Neural cell (in vitro differentiated cells): ENCODE results near the gene PARD3B. TPM values are rescaled to one million over a fixed set of nuclear protein-coding genes. Genes with fewer than 3 reads are reported as not detected.

ENCODE experiments used
- H2AFZ ChIP-seq: fragments of 200-600, 300-800 bp; sonication (generic), shearing (Covaris generic); 2 replicates; pipeline ENCODE4 v1.6.0; 2014; ENCODE audit warnings: low read depth, mild to moderate bottlenecking, antibody characterized with exemption, low read length, moderate library complexity
- H3F3A ChIP-seq: fragments of 200-600 bp; shearing (Covaris generic); 2 replicates; pipeline ENCODE4 v1.6.1; 2016; ENCODE audit warnings: mild to moderate bottlenecking, moderate library complexity, mixed read lengths, antibody characterized with exemption, low read length; ENCODE audit not compliant: insufficient read depth, poor library complexity, severe bottlenecking
- H3K27ac ChIP-seq: fragments of 200-600, 300-800 bp; sonication (generic), shearing (Covaris generic); 2 replicates; pipeline ENCODE4 v1.5.1; 2014; ENCODE audit warnings: mild to moderate bottlenecking, low read length, moderate library complexity
- H3K27me3 ChIP-seq: fragments of 300-800, 200-600 bp; sonication (generic), shearing (Covaris generic); 2 replicates; pipeline ENCODE4 v1.6.0; 2014; ENCODE audit warnings: mild to moderate bottlenecking, low read depth, low read length, moderate library complexity; ENCODE audit not compliant: insufficient read depth
- H3K36me3 ChIP-seq: fragments of 300-800, 200-600 bp; sonication (generic), shearing (Covaris generic); 2 replicates; pipeline ENCODE4 v1.5.1; 2014; ENCODE audit warnings: mild to moderate bottlenecking, antibody characterized with exemption, low read length, moderate library complexity; ENCODE audit not compliant: insufficient read depth
- H3K4me2 ChIP-seq: fragments of 300-800, 200-600 bp; sonication (generic), shearing (Covaris generic); 2 replicates; pipeline ENCODE4 v1.6.0; 2014; ENCODE audit warnings: mild to moderate bottlenecking, low read length
- H3K4me3 ChIP-seq: fragments of 300-800, 200-600 bp; sonication (generic), shearing (Covaris generic); 2 replicates; pipeline ENCODE4 v1.5.1; 2014; ENCODE audit warnings: mild to moderate bottlenecking, low read length, moderate library complexity
- H3K79me2 ChIP-seq: fragments of 200-600 bp; shearing (Covaris generic); replicated peaks from 2 replicates; pipeline ENCODE4 v1.6.0; 2014; ENCODE audit warnings: mild to moderate bottlenecking, low read length, moderate library complexity; ENCODE audit not compliant: insufficient read depth
- H3K9ac ChIP-seq: fragments of 300-800, 200-600 bp; sonication (generic), shearing (Covaris generic); 2 replicates; pipeline ENCODE4 v1.6.1; 2016; ENCODE audit warnings: mild to moderate bottlenecking, low read length, mixed read lengths
- H3K9me2 ChIP-seq: fragments of 200-600 bp; shearing (Covaris generic); 2 replicates; pipeline ENCODE4 v1.6.1; 2016; ENCODE audit warnings: mild to moderate bottlenecking, low read length, mixed read lengths; ENCODE audit not compliant: insufficient read depth
- H3K9me3 ChIP-seq: fragments of 200-600, 300-800 bp; sonication (generic), shearing (Covaris generic); 2 replicates; pipeline ENCODE4 v1.6.1; 2016; ENCODE audit warnings: mild to moderate bottlenecking, mixed run types, low read length, moderate library complexity, mixed read lengths
- H4K20me1 ChIP-seq: fragments of 200-600 bp; shearing (Covaris generic); 2 replicates; pipeline ENCODE4 v1.6.1; 2016; ENCODE audit warnings: mild to moderate bottlenecking, mixed run types; ENCODE audit not compliant: insufficient read depth
- EP300 ChIP-seq: fragments of 450-650 bp; conservative IDR thresholded peaks from 2 replicates; pipeline ENCODE4 v1.6.1; 2014; ENCODE audit warnings: antibody characterized with exemption, mild to moderate bottlenecking, moderate library complexity; ENCODE audit not compliant: poor library complexity, severe bottlenecking
- EZH2 ChIP-seq: fragments of 200-600, 300-800 bp; shearing (Covaris generic), sonication (generic); IDR thresholded peaks from 2 replicates; pipeline ENCODE4 v1.6.1; 2014; ENCODE audit warnings: antibody characterized with exemption, low read length, borderline replicate concordance, mild to moderate bottlenecking; ENCODE audit not compliant: insufficient read depth, poor library complexity, severe bottlenecking
- MXI1 ChIP-seq: fragments of 450-650 bp; conservative IDR thresholded peaks from 2 replicates; pipeline ENCODE4 v1.6.1; 2014; ENCODE audit warnings: antibody characterized with exemption, mild to moderate bottlenecking; ENCODE audit not compliant: poor library complexity, severe bottlenecking
- POLR2AphosphoS5 ChIP-seq: IDR thresholded peaks from 2 replicates; pipeline ENCODE4 v1.6.1; 2012
- RAD21 ChIP-seq: fragments of 450-650 bp; conservative IDR thresholded peaks from 2 replicates; pipeline ENCODE4 v1.6.1; 2014; ENCODE audit warnings: antibody characterized with exemption, mild to moderate bottlenecking, moderate library complexity
- REST ChIP-seq: IDR thresholded peaks from 2 replicates; pipeline ENCODE4 v1.6.1; 2012; ENCODE audit warnings: borderline replicate concordance
- SMC3 ChIP-seq: fragments of 450-650 bp; conservative IDR thresholded peaks from 2 replicates; pipeline ENCODE4 v1.6.1; 2014; ENCODE audit warnings: antibody characterized with exemption, mild to moderate bottlenecking, moderate library complexity; ENCODE audit not compliant: poor library complexity
- TAF1 ChIP-seq: IDR thresholded peaks from 2 replicates; pipeline ENCODE4 v1.6.1; 2012; ENCODE audit warnings: low read depth
- polyA plus RNA-seq: library from polyadenylated mRNA; depleted of rRNA; stranded (reverse); fragments of >200 nt; gene quantifications from 2 replicates; pipeline ENCODE4 v1.2.3, GENCODE V29; 2014
- TF ChIP-seq, protein P1 (sequence below): fragments of 450-650 bp; IDR thresholded peaks from 2 replicates; pipeline ENCODE4 v1.5.1; 2014; ENCODE audit warnings: antibody characterized with exemption, mild to moderate bottlenecking, moderate library complexity; ENCODE audit not compliant: poor library complexity, severe bottlenecking

PARD3B gene
- polyA plus RNA-seq, 1 donor from 2014 or later = 0.54 TPM

GRCh38 chr2:205650931-205651330 lies 1105.7 kb downstream of the PARD3B start:
- no peaks in the 10 kb centered on the region for H3K79me2 ChIP-seq
- H3K4me2 ChIP-seq = no peak overlapping the region
- H3K27ac ChIP-seq = no peak overlapping the region
- no peaks in the 10 kb centered on the region for H3K9me3 ChIP-seq
- no peaks in the 10 kb centered on the region for H3K36me3 ChIP-seq
- no peak for TF ChIP-seq REST
- no peaks in the 10 kb centered on the region for H3K27me3 ChIP-seq
- no peaks in the 10 kb centered on the region for H3F3A ChIP-seq
- H3K9me2 ChIP-seq = no peaks in the 10 kb centered on the region
- no peak overlapping the region for H3K4me3 ChIP-seq
- no peak overlapping the region for H3K9ac ChIP-seq
- no peaks in the 10 kb centered on the region for H4K20me1 ChIP-seq
- H2AFZ ChIP-seq = no peak overlapping the region

- Histone ChIP-seq H3K27me3 (no peaks in the 10 kb centered on the region), H3K9me3 (no peaks in the 10 kb centered on the region), H3K36me3 (no peaks in the 10 kb centered on the region)
Measured at GRCh38 chr2:205651719-205652118, 1106.4 kb downstream of the PARD3B start.

More at GRCh38 chr2:205651719-205652118, 1106.4 kb downstream of the PARD3B start:
- Histone ChIP-seq H3K79me2 (no peaks in the 10 kb centered on the region), H4K20me1 (no peaks in the 10 kb centered on the region), H2AFZ (no peak overlapping the region), H3K9ac (no peak overlapping the region), H3K27ac (no peak overlapping the region), H3K4me3 (no peak overlapping the region), H3K9me2 (no peaks in the 10 kb centered on the region), H3F3A (no peaks in the 10 kb centered on the region), H3K4me2 (no peak overlapping the region)
- TF ChIP-seq EP300 (no peak), RAD21 (no peak), EZH2 (no peak), POLR2AphosphoS5 (no peak), REST (no peak), SMC3 (no peak), MXI1 (no peak), TAF1 (no peak)
- TF ChIP-seq, protein P1, sequence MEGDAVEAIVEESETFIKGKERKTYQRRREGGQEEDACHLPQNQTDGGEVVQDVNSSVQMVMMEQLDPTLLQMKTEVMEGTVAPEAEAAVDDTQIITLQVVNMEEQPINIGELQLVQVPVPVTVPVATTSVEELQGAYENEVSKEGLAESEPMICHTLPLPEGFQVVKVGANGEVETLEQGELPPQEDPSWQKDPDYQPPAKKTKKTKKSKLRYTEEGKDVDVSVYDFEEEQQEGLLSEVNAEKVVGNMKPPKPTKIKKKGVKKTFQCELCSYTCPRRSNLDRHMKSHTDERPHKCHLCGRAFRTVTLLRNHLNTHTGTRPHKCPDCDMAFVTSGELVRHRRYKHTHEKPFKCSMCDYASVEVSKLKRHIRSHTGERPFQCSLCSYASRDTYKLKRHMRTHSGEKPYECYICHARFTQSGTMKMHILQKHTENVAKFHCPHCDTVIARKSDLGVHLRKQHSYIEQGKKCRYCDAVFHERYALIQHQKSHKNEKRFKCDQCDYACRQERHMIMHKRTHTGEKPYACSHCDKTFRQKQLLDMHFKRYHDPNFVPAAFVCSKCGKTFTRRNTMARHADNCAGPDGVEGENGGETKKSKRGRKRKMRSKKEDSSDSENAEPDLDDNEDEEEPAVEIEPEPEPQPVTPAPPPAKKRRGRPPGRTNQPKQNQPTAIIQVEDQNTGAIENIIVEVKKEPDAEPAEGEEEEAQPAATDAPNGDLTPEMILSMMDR = no peak
